Measurements from ENCODE around the gene IQCB1.

The IQCB1 gene, protein sequence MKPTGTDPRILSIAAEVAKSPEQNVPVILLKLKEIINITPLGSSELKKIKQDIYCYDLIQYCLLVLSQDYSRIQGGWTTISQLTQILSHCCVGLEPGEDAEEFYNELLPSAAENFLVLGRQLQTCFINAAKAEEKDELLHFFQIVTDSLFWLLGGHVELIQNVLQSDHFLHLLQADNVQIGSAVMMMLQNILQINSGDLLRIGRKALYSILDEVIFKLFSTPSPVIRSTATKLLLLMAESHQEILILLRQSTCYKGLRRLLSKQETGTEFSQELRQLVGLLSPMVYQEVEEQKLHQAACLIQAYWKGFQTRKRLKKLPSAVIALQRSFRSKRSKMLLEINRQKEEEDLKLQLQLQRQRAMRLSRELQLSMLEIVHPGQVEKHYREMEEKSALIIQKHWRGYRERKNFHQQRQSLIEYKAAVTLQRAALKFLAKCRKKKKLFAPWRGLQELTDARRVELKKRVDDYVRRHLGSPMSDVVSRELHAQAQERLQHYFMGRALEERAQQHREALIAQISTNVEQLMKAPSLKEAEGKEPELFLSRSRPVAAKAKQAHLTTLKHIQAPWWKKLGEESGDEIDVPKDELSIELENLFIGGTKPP

DNA sequence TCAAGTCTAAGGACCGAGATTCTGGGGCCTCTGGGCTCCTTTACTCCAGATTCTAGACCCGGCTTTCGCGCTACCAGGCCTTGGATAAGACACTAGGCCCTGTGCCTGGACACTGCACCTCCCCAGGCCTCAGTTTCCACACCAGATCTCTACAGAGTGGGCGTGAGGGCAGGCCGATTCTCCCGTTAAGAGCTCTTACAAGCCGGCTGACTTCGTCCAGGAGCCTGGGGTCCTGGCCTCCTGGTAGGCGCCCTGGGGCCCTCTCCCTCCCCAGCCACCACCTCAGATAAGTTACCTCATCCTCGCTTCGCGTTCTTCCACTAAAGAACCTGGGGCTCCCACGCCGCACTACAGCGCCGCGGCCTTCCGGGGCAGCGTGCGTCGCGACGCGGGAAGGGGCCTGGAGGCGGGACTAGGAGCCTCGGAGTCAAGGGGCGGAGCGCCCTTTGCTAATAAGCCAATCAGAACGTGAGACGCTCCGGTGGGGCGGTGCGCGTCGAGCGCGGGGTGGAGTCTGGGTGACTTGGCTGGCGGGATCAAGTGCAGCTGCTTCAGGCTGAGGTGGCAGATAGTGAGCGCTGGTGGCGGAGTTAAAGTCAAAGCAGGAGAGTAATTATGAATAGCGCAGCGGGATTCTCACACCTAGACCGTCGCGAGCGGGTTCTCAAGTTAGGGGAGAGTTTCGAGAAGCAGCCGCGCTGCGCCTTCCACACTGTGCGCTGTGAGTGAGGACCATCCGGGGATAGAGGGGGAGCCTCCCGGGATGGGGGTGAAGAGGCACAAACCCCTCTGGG lies at the start of gene IQCB1, which contains the start of gene EAF2:
TSS of gene IQCB1 (minus strand) at position 390 of the 794 bp plus-strand sequence. CDS start 6,100 bp downstream, outside the sequence.
TSS of gene EAF2 (plus strand) at position 539 of the 794 bp plus-strand sequence. CDS start at position 616, 77 bp downstream.
- TF ChIP-seq CTCF (IDR thresholded peaks at IDR 0.05; ENCODE audit: control insufficient read depth, insufficient read depth, low read depth, low read length, missing control alignments) = no peak
- DNase-seq (ENCODE audit: low read depth) = peak; percentile 74
- peak within 1 kb of the TSS; percentile 88 for H3K4me3 ChIP-seq (ENCODE audit: control insufficient read depth, low read depth, low read length)

DNA sequence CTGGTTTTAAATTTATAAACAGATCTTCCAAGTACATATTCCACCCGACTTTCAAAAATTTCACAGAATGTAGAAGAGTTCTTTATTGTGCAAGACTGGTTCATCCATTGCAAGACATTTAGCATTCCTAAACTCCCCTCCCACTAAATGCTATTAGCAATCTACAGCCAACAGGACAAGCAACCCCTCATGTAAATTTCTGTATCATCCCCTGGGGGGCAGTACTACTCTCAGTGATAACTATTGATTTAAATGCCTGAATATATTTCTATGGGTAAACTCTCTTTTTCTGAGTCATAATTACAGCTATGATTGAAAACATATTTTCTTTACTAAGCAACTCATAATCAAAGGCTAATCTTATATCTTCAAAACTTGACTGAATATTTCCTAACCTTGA lies 48.6 kb upstream of the IQCB1 start:
- no peak overlapping the region for H3K4me3 ChIP-seq (ENCODE audit: control insufficient read depth, low read depth, low read length)
- no peak for DNase-seq (ENCODE audit: low read depth)
- no peak for TF ChIP-seq CTCF (IDR thresholded peaks at IDR 0.05; ENCODE audit: control insufficient read depth, insufficient read depth, low read depth, low read length, missing control alignments)

GRCh38 chr3:121878411-121878810 lies 43.6 kb upstream of the IQCB1 start:
- no peak overlapping the region for H3K4me3 ChIP-seq (ENCODE audit: control insufficient read depth, low read depth, low read length)
- TF ChIP-seq CTCF (IDR thresholded peaks at IDR 0.05; ENCODE audit: control insufficient read depth, insufficient read depth, low read depth, low read length, missing control alignments) = no peak
- DNase-seq (ENCODE audit: low read depth) = no peak

DNA sequence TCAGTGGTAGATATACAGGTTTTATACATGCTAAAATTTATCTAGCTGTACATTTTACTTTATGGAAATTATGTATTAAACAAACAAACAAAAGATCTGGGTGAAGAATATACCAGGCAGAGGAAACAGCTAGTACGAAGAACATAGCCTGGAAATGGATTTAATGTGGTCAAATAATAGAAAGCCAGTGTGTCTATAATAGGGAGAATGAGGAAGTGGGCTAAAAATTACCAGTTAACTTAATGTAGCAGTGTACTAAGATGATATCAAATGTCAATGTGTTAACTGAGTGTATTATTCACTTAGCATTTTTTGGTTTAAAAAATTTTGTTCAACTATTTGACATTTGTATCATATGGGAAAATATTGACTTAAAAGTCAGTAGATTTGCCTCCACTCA lies 36.6 kb upstream of the IQCB1 start:
- no peak for TF ChIP-seq CTCF (IDR thresholded peaks at IDR 0.05; ENCODE audit: control insufficient read depth, insufficient read depth, low read depth, low read length, missing control alignments)
- DNase-seq (ENCODE audit: low read depth) = no peak
- H3K4me3 ChIP-seq (ENCODE audit: control insufficient read depth, low read depth, low read length) = no peak overlapping the region

DNA sequence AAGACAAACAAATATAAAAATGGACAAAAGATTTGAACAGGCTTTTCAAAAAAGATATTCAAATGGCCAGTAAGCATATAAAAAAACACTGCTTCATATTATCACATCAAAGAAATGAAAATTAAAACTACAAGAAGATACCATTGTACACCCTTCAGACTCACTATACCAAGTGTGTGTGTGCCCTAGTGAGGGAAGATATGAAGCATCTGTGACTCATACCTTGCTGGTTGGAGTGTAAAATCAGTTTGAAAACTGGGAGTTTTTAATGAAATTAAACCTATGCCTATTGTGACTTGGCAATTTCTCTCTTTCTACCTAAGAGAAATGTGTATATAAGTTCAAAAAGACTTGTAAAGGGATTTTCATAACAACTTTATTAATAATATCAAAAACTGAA lies 35.9 kb upstream of the IQCB1 start:
- no peak for TF ChIP-seq CTCF (IDR thresholded peaks at IDR 0.05; ENCODE audit: control insufficient read depth, insufficient read depth, low read depth, low read length, missing control alignments)
- no peak for DNase-seq (ENCODE audit: low read depth)
- no peak overlapping the region for H3K4me3 ChIP-seq (ENCODE audit: control insufficient read depth, low read depth, low read length)

DNA sequence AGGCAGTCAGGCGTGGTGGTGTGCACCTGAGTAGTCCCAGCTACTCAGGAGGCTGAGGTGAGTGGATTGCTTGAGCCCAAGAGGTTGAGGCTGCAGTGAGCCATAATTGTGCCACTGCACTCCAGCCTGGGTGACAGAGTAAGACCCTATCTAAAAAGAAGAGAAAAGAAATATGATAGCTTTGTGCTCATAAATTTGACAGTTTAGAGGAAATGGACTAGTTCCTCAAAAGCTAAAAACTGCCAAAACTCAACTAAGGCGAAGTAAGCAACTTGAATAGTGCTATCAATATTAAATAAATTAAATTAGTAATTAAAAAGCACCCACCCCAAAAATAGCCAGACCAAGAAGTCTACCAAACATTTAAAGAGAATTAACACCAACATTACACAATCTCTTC lies 34.9 kb upstream of the IQCB1 start:
- H3K4me3 ChIP-seq (ENCODE audit: control insufficient read depth, low read depth, low read length) = no peak overlapping the region
- no peak for DNase-seq (ENCODE audit: low read depth)
- TF ChIP-seq CTCF (IDR thresholded peaks at IDR 0.05; ENCODE audit: control insufficient read depth, insufficient read depth, low read depth, low read length, missing control alignments) = no peak
